ENCODE data around the gene DCAF17. TPM values are rescaled to one million over a fixed set of nuclear protein-coding genes. Genes with fewer than 3 reads are reported as not detected.
"Not testable (repeated sequence)": the region's sequence is repeated elsewhere in the genome, so short reads cannot be mapped to it uniquely, and the experiment has no call there.

DCAF17 gene
- total RNA-seq, 1 donor from 2014 or later: 19.2 TPM

DNA sequence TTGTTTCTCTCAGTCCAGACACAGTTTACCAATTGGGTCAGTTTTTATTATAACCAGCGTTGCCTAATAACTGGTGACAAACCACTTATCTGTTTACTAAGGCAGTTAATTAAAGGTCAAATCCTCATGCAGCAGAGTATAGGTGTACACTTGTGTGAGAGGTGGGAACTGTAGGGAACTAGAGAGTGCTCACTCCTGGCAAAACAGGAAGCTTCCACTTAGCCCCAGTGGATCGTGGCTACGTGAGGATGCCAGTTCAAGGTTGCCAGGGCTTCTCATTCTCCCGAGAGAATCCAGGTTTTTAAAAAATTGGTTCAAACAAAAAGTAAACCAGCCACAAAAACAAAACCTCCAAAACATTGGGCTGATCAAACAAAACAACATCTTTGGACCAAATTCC is 96.4 kb downstream of the DCAF17 start:
- TF ChIP-seq, protein P1, sequence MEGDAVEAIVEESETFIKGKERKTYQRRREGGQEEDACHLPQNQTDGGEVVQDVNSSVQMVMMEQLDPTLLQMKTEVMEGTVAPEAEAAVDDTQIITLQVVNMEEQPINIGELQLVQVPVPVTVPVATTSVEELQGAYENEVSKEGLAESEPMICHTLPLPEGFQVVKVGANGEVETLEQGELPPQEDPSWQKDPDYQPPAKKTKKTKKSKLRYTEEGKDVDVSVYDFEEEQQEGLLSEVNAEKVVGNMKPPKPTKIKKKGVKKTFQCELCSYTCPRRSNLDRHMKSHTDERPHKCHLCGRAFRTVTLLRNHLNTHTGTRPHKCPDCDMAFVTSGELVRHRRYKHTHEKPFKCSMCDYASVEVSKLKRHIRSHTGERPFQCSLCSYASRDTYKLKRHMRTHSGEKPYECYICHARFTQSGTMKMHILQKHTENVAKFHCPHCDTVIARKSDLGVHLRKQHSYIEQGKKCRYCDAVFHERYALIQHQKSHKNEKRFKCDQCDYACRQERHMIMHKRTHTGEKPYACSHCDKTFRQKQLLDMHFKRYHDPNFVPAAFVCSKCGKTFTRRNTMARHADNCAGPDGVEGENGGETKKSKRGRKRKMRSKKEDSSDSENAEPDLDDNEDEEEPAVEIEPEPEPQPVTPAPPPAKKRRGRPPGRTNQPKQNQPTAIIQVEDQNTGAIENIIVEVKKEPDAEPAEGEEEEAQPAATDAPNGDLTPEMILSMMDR (IDR thresholded peaks at IDR 0.05): no peak
- H3K4me3 Mint-ChIP-seq (ENCODE audit: unreplicated experiment): no peak overlapping the region
- H3K36me3 Mint-ChIP-seq (ENCODE audit: unreplicated experiment): peaks cover 22% of the 10 kb centered on the region
- H3K27ac Mint-ChIP-seq (ENCODE audit: unreplicated experiment): peak overlapping the region; percentile 92
- peaks cover 4% of the 10 kb centered on the region for H3K9me3 Mint-ChIP-seq (ENCODE audit: unreplicated experiment)
- no peaks in the 10 kb centered on the region for H3K27me3 Mint-ChIP-seq (ENCODE audit: unreplicated experiment)
- no peak for DNase-seq (ENCODE audit: extremely low spot score, unreplicated experiment)
- H3K4me1 Mint-ChIP-seq (ENCODE audit: unreplicated experiment): peaks cover 48% of the 10 kb centered on the region

GRCh38 chr2:171530859-171531258 is 96.8 kb downstream of the DCAF17 start:
- H3K27ac Mint-ChIP-seq (ENCODE audit: unreplicated experiment): peak overlapping the region; percentile 92
- not testable (repeated sequence) for H3K27me3 Mint-ChIP-seq (ENCODE audit: unreplicated experiment); H3K9me3 Mint-ChIP-seq (ENCODE audit: unreplicated experiment); H3K4me3 Mint-ChIP-seq (ENCODE audit: unreplicated experiment); DNase-seq (ENCODE audit: extremely low spot score, unreplicated experiment)
- H3K4me1 Mint-ChIP-seq (ENCODE audit: unreplicated experiment): peaks cover 48% of the 10 kb centered on the region
- peaks cover 22% of the 10 kb centered on the region for H3K36me3 Mint-ChIP-seq (ENCODE audit: unreplicated experiment)

GRCh38 chr2:171531291-171531690 is 97.3 kb downstream of the DCAF17 start:
- Mint-ChIP-seq H3K27me3 (ENCODE audit: unreplicated experiment) (no peaks in the 10 kb centered on the region), H3K36me3 (ENCODE audit: unreplicated experiment) (peaks cover 22% of the 10 kb centered on the region), H3K4me3 (ENCODE audit: unreplicated experiment) (peak overlapping the region; percentile 66), H3K27ac (ENCODE audit: unreplicated experiment) (peak overlapping the region; percentile 92), H3K9me3 (ENCODE audit: unreplicated experiment) (peaks cover 4% of the 10 kb centered on the region), H3K4me1 (ENCODE audit: unreplicated experiment) (peaks cover 48% of the 10 kb centered on the region)
- TF ChIP-seq, protein P1 (IDR thresholded peaks at IDR 0.05): no peak
- DNase-seq (ENCODE audit: extremely low spot score, unreplicated experiment): no peak

- peak overlapping the region; percentile 66 for H3K4me3 Mint-ChIP-seq (ENCODE audit: unreplicated experiment)
- TF ChIP-seq, protein P1 (IDR thresholded peaks at IDR 0.05): no peak
- peak overlapping the region; percentile 92 for H3K27ac Mint-ChIP-seq (ENCODE audit: unreplicated experiment)
- no peaks in the 10 kb centered on the region for H3K27me3 Mint-ChIP-seq (ENCODE audit: unreplicated experiment)
- H3K9me3 Mint-ChIP-seq (ENCODE audit: unreplicated experiment): peaks cover 4% of the 10 kb centered on the region
- DNase-seq (ENCODE audit: extremely low spot score, unreplicated experiment): no peak
- H3K36me3 Mint-ChIP-seq (ENCODE audit: unreplicated experiment): peaks cover 20% of the 10 kb centered on the region
- H3K4me1 Mint-ChIP-seq (ENCODE audit: unreplicated experiment): peaks cover 48% of the 10 kb centered on the region
Measured at GRCh38 chr2:171531836-171532450, 97.9 kb downstream of the DCAF17 start.

DNA sequence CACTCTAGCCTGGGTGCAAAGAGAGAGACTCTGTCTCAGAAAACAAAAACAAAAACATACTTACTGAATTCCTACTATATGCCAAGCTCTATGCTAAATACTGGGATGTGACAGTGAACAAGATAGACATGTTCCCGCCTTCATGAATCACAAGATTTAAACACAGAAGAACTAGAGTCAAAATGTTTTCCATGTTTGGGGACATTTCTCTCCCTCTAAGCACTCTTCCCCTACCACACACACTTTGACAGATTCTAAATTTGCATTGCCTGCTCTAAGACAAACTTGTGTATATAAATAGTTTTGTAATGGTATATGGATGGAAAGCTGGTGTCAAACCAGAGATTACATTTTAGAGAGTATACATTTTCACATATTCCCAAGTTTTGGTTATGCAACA is 99.3 kb downstream of the DCAF17 start:
- TF ChIP-seq, protein P1 (IDR thresholded peaks at IDR 0.05): no peak
- peak overlapping the region; percentile 41 for H3K27ac Mint-ChIP-seq (ENCODE audit: unreplicated experiment)
- no peaks in the 10 kb centered on the region for H3K27me3 Mint-ChIP-seq (ENCODE audit: unreplicated experiment)
- no peak overlapping the region for H3K4me3 Mint-ChIP-seq (ENCODE audit: unreplicated experiment)
- peaks cover 14% of the 10 kb centered on the region for H3K36me3 Mint-ChIP-seq (ENCODE audit: unreplicated experiment)
- no peak for DNase-seq (ENCODE audit: extremely low spot score, unreplicated experiment)
- peaks cover 4% of the 10 kb centered on the region for H3K9me3 Mint-ChIP-seq (ENCODE audit: unreplicated experiment)
- peaks cover 47% of the 10 kb centered on the region for H3K4me1 Mint-ChIP-seq (ENCODE audit: unreplicated experiment)

Other genes starting within 250 kb of the DCAF17 start
- 21.7 and 27.1 TPM in 2 replicates for gene METTL8, start 236 bp upstream of the DCAF17 start, total RNA-seq
- 140 and 148 TPM in 2 replicates for gene CYBRD1, start 88.2 kb downstream of the DCAF17 start, total RNA-seq